ENCODE results near the gene PPP1R14C. TPM values are rescaled to one million over a fixed set of nuclear protein-coding genes. Genes with fewer than 3 reads are reported as not detected.

Gene PPP1R14C
- total and polyA plus RNA-seq, 8 donors: 11.7 to 33.6 (median 18.6) TPM

DNA sequence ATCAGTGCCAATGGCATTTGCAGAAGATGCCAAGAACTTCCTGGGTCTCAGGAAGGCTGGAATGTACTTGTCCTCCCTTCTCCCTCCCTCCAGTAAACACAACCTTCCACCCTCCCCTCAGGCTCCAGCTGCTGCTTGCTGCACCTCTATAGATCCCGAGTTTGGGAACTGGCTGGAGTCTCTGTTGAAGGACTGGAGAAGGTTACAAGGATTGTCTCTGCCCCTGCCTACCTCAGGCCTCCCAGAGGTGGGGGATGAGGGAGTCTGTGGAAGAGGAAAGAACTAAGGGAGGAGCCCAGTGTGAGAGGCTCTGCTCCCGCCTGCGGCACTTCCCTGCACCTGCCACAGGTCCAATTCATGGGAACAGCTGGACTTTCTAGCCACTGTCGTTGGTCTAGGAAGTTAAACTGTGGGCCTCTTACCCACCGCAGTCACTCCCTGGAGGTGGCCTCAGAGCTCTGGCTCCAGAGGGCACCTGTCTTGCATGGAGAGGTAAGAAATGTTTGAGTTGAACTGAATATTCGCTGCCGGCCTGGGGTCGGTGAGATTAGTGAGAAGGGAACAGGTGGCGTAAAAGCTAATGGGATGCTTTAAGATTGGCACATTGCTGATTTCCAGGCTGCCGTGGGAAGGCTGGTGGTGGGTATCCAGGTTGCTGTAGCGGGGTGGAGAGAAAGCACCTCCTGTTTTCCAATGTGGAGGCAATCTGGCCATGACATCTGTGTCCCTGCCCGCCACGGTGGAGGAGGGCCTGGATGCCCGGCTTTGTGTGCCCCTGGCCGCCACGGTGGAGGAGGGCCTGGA is 54.3 kb downstream of the PPP1R14C start:
- Histone ChIP-seq H3K36me3 (no peaks in the 10 kb centered on the region), H3K4me1 (no peaks in the 10 kb centered on the region), H3K27ac (no peak overlapping the region), H3K9me3 (no peaks in the 10 kb centered on the region), H3K4me3 (no peak overlapping the region), H3K27me3 (no peaks in the 10 kb centered on the region)
- ATAC-seq: peak; percentile 80
- TF ChIP-seq, protein P1, sequence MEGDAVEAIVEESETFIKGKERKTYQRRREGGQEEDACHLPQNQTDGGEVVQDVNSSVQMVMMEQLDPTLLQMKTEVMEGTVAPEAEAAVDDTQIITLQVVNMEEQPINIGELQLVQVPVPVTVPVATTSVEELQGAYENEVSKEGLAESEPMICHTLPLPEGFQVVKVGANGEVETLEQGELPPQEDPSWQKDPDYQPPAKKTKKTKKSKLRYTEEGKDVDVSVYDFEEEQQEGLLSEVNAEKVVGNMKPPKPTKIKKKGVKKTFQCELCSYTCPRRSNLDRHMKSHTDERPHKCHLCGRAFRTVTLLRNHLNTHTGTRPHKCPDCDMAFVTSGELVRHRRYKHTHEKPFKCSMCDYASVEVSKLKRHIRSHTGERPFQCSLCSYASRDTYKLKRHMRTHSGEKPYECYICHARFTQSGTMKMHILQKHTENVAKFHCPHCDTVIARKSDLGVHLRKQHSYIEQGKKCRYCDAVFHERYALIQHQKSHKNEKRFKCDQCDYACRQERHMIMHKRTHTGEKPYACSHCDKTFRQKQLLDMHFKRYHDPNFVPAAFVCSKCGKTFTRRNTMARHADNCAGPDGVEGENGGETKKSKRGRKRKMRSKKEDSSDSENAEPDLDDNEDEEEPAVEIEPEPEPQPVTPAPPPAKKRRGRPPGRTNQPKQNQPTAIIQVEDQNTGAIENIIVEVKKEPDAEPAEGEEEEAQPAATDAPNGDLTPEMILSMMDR (IDR thresholded peaks at IDR 0.05): no peak
- intact Hi-C loops (cut with DNase I): no loop called here
- no peak for DNase-seq

DNA sequence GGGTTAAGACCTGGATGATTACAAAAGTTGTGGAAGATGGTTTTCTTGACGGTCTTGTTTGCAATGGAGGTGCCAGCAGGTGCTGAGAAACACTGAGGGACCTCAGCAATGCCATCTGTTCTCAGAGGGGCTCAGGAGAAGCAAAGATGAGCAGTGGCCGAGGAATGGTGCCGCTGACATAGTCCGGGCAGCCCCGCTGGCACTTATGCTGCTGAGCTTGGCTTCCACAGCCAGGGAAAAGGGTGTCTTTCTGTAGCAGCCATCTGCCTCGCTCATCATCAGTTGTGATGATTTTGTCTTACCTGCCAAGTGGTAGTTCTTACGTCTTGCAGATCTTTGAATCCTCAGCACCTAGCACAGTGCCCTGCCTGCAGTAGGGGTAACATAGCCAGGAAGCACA is 55.7 kb downstream of the PPP1R14C start:
- peak in 1 of 4 donors; percentile 40 for DNase-seq
- no peak for ATAC-seq
- Histone ChIP-seq H3K4me3 (no peak overlapping the region), H3K9me3 (no peaks in the 10 kb centered on the region), H3K27ac (no peak overlapping the region), H3K4me1 (no peaks in the 10 kb centered on the region), H3K36me3 (no peaks in the 10 kb centered on the region), H3K27me3 (no peaks in the 10 kb centered on the region)
- intact Hi-C loops (cut with DNase I): no loop called here
- TF ChIP-seq, protein P1 (IDR thresholded peaks at IDR 0.05): no peak

DNA sequence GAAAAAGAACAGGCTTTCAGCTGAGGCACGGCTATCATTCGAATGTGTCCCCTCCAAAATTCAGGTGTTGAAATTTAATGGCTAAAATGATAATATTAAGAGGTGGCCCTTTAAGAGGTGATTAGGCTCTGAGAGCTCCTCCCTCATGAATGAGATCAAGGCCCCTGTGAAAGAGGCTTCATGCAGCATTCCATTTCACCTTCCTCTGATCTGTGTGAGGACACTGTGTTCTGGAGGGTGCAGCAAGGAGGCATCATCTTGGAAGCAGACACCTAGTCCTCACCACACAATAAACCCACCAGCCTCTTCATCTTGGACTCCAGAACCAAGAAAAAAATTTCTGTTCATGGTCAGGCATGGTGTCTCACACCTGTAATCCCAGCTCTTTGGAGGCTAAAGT is 56.4 kb downstream of the PPP1R14C start:
- no peak overlapping the region for H3K4me3 ChIP-seq
- no peaks in the 10 kb centered on the region for H3K4me1 ChIP-seq
- intact Hi-C loops (cut with DNase I): no loop called here
- H3K9me3 ChIP-seq: no peaks in the 10 kb centered on the region
- no peaks in the 10 kb centered on the region for H3K27me3 ChIP-seq
- no peaks in the 10 kb centered on the region for H3K36me3 ChIP-seq
- no peak for ATAC-seq
- TF ChIP-seq, protein P1 (IDR thresholded peaks at IDR 0.05): no peak
- DNase-seq: no peak
- H3K27ac ChIP-seq: no peak overlapping the region

DNA sequence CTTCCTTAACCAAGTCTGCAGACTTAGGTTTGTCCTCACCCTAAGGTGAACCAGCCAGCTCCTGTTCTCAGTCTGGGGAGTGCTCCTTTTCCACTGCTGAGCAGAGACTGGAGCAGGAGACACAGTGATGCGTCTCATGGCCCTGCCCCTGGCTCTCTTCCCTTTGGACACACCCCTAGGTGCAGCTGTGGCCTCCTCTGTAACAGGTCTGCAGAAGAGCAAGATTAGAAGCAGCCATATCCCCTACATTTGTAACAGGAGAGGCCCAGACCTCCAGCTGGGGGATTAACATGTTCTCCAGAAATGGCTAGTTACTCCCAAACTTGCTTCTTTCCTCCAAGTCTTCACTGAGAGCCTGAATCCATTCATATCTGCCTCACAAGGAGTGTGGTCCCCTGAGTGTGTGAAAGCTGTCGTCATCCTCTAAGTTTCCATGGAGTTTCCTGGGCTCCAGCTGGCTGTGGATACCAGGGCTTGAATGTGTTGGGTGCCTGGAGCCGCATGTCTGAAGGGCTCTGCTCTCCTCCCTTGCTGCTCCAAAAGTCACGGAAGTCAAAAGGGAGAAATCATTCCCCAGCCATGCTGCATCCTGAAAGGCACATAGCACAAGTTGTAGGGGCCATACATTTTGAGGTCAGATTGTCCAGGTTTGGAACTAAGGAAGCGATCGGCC is 57.7 kb downstream of the PPP1R14C start:
- Histone ChIP-seq H3K27me3 (no peaks in the 10 kb centered on the region), H3K4me1 (no peaks in the 10 kb centered on the region), H3K9me3 (no peaks in the 10 kb centered on the region), H3K27ac (no peak overlapping the region), H3K4me3 (no peak overlapping the region), H3K36me3 (no peaks in the 10 kb centered on the region)
- TF ChIP-seq, protein P1 (IDR thresholded peaks at IDR 0.05): no peak
- intact Hi-C loops (cut with DNase I): no loop called here
- DNase-seq: no peak
- no peak for ATAC-seq

DNA sequence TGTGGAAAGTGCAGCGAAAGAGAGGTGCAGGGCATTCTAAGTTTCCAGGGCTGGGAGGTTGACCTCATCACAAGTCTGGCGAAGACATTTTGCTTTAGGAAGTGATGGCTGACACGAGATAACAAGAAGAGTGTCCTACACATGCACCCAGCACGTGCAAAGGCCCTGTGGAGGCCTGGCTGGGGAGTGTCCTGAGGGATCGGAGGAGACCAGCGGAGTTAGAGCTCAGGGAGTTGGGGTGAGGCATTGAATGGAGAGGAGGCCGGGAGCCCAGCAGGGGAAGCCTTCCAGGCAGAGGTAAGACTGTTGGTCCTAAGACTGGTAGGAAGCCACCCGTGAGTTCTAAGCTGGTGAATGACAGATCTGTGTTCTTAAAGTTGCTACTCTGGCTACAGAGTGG is 58.4 kb downstream of the PPP1R14C start:
- intact Hi-C loops (cut with DNase I): no loop called here
- Histone ChIP-seq H3K9me3 (no peaks in the 10 kb centered on the region), H3K4me1 (no peaks in the 10 kb centered on the region), H3K27ac (no peak overlapping the region), H3K4me3 (no peak overlapping the region), H3K36me3 (no peaks in the 10 kb centered on the region), H3K27me3 (no peaks in the 10 kb centered on the region)
- TF ChIP-seq, protein P1 (IDR thresholded peaks at IDR 0.05): no peak
- no peak for ATAC-seq
- DNase-seq: peak in 1 of 4 donors; percentile 55
